Heart right ventricle (tissue), 16 donors: ENCODE results near the gene YY1AP1. TPM values are rescaled to one million over a fixed set of nuclear protein-coding genes. Genes with fewer than 3 reads are reported as not detected.
"Not testable (repeated sequence)": the region's sequence is repeated elsewhere in the genome, so short reads cannot be mapped to it uniquely, and the experiment has no call there.

ENCODE experiments used
- ATAC-seq, 8 donors: fragments of 200-7000 bp; cut with Tn5 transposase; one replicate each; pipeline ENCODE4 v1.9.1; 2020; ENCODE audit warnings: mild to moderate bottlenecking in 8 of 8, moderate library complexity in 8 of 8, moderate number of reproducible peaks in 1 of 8
- DNase-seq, 2 donors: peaks; one replicate each; pipeline ENCODE4 v3.0.0-alpha.2; 2020
- H3K27ac ChIP-seq, 10 donors: fragments of 200-600 bp; sonication (generic) in 2 of 10; one replicate each; pipeline versions ENCODE4 v1.5.0 to v1.8.0; 2020 to 2022; ENCODE audit warnings: mild to moderate bottlenecking in 3 of 10
- H3K27me3 ChIP-seq, 7 donors: fragments of 200-600 bp; one replicate each; pipeline ENCODE4 v1.8.0; 2021 to 2022; ENCODE audit warnings: mild to moderate bottlenecking in 2 of 7
- H3K36me3 ChIP-seq, 9 donors: fragments of 200-600 bp; sonication (generic) in 1 of 9; one replicate each; pipeline versions ENCODE4 v1.5.0 to v1.8.0; 2020 to 2022; ENCODE audit warnings: mild to moderate bottlenecking in 2 of 9
- H3K4me1 ChIP-seq, 9 donors: fragments of 200-600 bp; sonication (generic) in 1 of 9; one replicate each; pipeline versions ENCODE4 v1.5.0 to v1.8.0; 2020 to 2022; ENCODE audit warnings: mild to moderate bottlenecking in 4 of 9
- H3K4me3 ChIP-seq, 10 donors: fragments of 200-600 bp; sonication (generic) in 2 of 10; one replicate each; pipeline versions ENCODE4 v1.5.0 to v1.8.0; 2020 to 2022; ENCODE audit warnings: mild to moderate bottlenecking in 7 of 10, moderate library complexity in 2 of 10
- H3K9me3 ChIP-seq, 11 donors: fragments of 200-600 bp in 10 of 11; sonication (generic) in 2 of 11; one replicate each; pipeline versions ENCODE4 v1.5.0 to v1.8.0; 2013 to 2022; ENCODE audit warnings: mild to moderate bottlenecking in 2 of 11, control low read depth in 1 of 11, moderate library complexity in 1 of 11
- CTCF ChIP-seq, 9 donors: fragments of 200-600 bp; sonication (generic) in 2 of 9; IDR thresholded peaks; one replicate each; pipeline versions ENCODE4 v1.5.0 to v1.8.0; 2021 to 2022; ENCODE audit warnings: antibody characterized with exemption in 9 of 9, mild to moderate bottlenecking in 5 of 9, moderate library complexity in 1 of 9
- WGBS, 2 donors: extraction: QIAGEN DNeasy Blood & Tissue Kit; methylation state at CpG; one replicate each; pipeline ENCODE4 v1.1.7; 2013; ENCODE audit warnings: inconsistent platforms in 1 of 2; 5-methylcytosine and 5-hydroxymethylcytosine counted together
- intact Hi-C, 10 donors: fragments of 100-400 bp; cut with DNase I; formaldehyde crosslinking; loops; one replicate each; pipeline versions ENCODE4 v1.11.1 to v1.14.2; 2022
- polyA plus RNA-seq, 2 donors: library from polyadenylated mRNA; stranded (reverse); fragments of 200-250 nt; gene quantifications; one replicate each; pipeline ENCODE4 v1.2.3, GENCODE V29; 2013
- total RNA-seq, 10 donors: library from RNA; stranded (reverse); fragmentation: NEBNext Ultra II Directional in 3 of 10; extraction: Animal tissue kit (Norgen Biotek cat#: 25700) in 3 of 10; gene quantifications; one replicate each; pipeline versions ENCODE4 v1.2.1 to v1.2.4, GENCODE V29; 2021 to 2023
- donor health status: Arrhythmogenic right ventricular cardiomyopathy.
- donor health status: ischemic (EF 13 %, LVEDD 7.1; RV severe dilation, severe dysfunction).
- donor health status: healthy with polysubstance abuse.
- donor health status: DM: no; HTN: yes; CAD: no.
- donor health status: DM: no; HTN: no; CAD: no.
- donor health status: ischemic (EF 25% LVEDD 6.9; RV normal size, moderate dysfunction).
- donor health status: ischemic (EF 25% LVEDD 5.7; RV mildly dilated, moderate dysfunction).
- donor health status: healthy.
- donor health status: DM: yes; HTN: yes; CAD: no.
- donor health status: Ischemic cardiomyopathy.
- donor health status: ischemic (EF 35%, LVEDD 5.7; RV mildly dilated, moderate dysfunction).
- donor health status: nonischemic (EF 11% LVEDD 7.7; RV severe dilation, severe dysfunction).
- donor health status: DM: yes; HTN: yes; CAD: no.
- donor health status: PGD.
- donor health status: ischemic (EF 29% LVEDD 5.4; RV normal size, mild dysfunction).
- donor health status: nonischemic (EF 23%, LVEDD 6.1; RV moderate dilation, normal function).

YY1AP1 gene
- total and polyA plus RNA-seq, 12 donors = 32.3 to 85.1 (median 66.3) TPM

GRCh38 chr1:155719703-155720102, 31.1 kb upstream of the YY1AP1 start:
- intact Hi-C loops = loop anchor here in 2 of 10 donors (10.0 kb wide), 1 partner anchor 45 kb away; no protein-coding TSS in a partner anchor
- H3K9me3 ChIP-seq = no peaks in the 10 kb centered on the region
- H3K36me3 ChIP-seq = peaks cover 0 to 93% (median 10%) of the 10 kb centered on the region in 9 donors
- ATAC-seq (no peak), DNase-seq (no peak)
- no peaks in the 10 kb centered on the region for H3K4me1 ChIP-seq
- H3K27me3 ChIP-seq = no peaks in the 10 kb centered on the region
- no peak for TF ChIP-seq CTCF (IDR thresholded peaks at IDR 0.05)
- no peak overlapping the region for H3K27ac ChIP-seq
- no peak overlapping the region for H3K4me3 ChIP-seq
- WGBS, 2 donors = 90 to 98% methylated on average over 4 of the region's 4 CpGs

GRCh38 chr1:155718524-155719115, 30.0 kb upstream of the YY1AP1 start:
- DNase-seq, H3K4me1 ChIP-seq, intact Hi-C loops, H3K4me3 ChIP-seq, H3K9me3 ChIP-seq, H3K27ac ChIP-seq, ATAC-seq, H3K27me3 ChIP-seq: not testable (repeated sequence)
- peaks cover 0 to 89% (median 9%) of the 10 kb centered on the region in 9 donors for H3K36me3 ChIP-seq
- 86 to 90% methylated on average over 6 of the region's 6 CpGs for whole genome bisulfite sequencing, 2 donors

GRCh38 chr1:155717041-155717440, 28.5 kb upstream of the YY1AP1 start:
- Histone ChIP-seq H3K4me3 (no peak overlapping the region), H3K27me3 (no peaks in the 10 kb centered on the region), H3K9me3 (no peaks in the 10 kb centered on the region), H3K4me1 (peaks cover 0 to 13% (median 8%) of the 10 kb centered on the region in 9 donors), H3K27ac (no peak overlapping the region), H3K36me3 (peaks cover 0 to 89% (median 7%) of the 10 kb centered on the region in 9 donors)
- intact Hi-C loops = no loop called here
- ATAC-seq (no peak), DNase-seq (no peak)
- WGBS, 2 donors = 95 to 98% methylated on average over 7 of the region's 7 CpGs
- TF ChIP-seq CTCF (IDR thresholded peaks at IDR 0.05) = no peak

- TF ChIP-seq CTCF (IDR thresholded peaks at IDR 0.05) = no peak
- Histone ChIP-seq H3K27ac (no peak overlapping the region), H3K36me3 (peaks cover 0 to 88% (median 4%) of the 10 kb centered on the region in 9 donors), H3K27me3 (no peaks in the 10 kb centered on the region), H3K9me3 (no peaks in the 10 kb centered on the region), H3K4me1 (peaks cover 0 to 13% (median 8%) of the 10 kb centered on the region in 9 donors), H3K4me3 (no peak overlapping the region)
- intact Hi-C loops = no loop called here
- no peak for ATAC-seq
- 95 to 97% methylated on average over 5 of the region's 5 CpGs for WGBS, 2 donors
- DNase-seq = no peak
These were observed 27.2 kb upstream of the YY1AP1 start for GRCh38 chr1:155715777-155716176.

- H3K4me3 ChIP-seq, intact Hi-C loops, H3K27ac ChIP-seq, DNase-seq, ATAC-seq, H3K9me3 ChIP-seq, H3K27me3 ChIP-seq: not testable (repeated sequence)
- peaks cover 0 to 13% (median 8%) of the 10 kb centered on the region in 9 donors for H3K4me1 ChIP-seq
- peaks cover 0 to 88% (median 4%) of the 10 kb centered on the region in 9 donors for H3K36me3 ChIP-seq
- 98 to 99% methylated on average over 3 of the region's 3 CpGs for WGBS, 2 donors
These were observed 26.5 kb upstream of the YY1AP1 start for GRCh38 chr1:155715056-155715455.
